ENCODE measurements around the gene TEX13A.
"Not testable (repeated sequence)": the region's sequence is repeated elsewhere in the genome, so short reads cannot be mapped to it uniquely, and the experiment has no call there.

Gene TEX13A

GRCh38 chrX:105220636-105221035, at the start of gene TEX13A:
TSS of gene TEX13A (minus strand) at chrX:105220694. CDS start at chrX:105220397, 297 bp downstream.
- DNase-seq (ENCODE audit: low read depth): no peak

GRCh38 chrX:105269386-105269785, 48.9 kb upstream of the TEX13A start:
- DNase-seq (ENCODE audit: low read depth): no peak

GRCh38 chrX:105267167-105267566, 46.7 kb upstream of the TEX13A start:
- DNase-seq (ENCODE audit: low read depth): no peak

GRCh38 chrX:105266456-105266855, 46.0 kb upstream of the TEX13A start:
- DNase-seq (ENCODE audit: low read depth): no peak

- no peak for DNase-seq (ENCODE audit: low read depth)
Observed at GRCh38 chrX:105265093-105265492, 44.6 kb upstream of the TEX13A start.

GRCh38 chrX:105263801-105264200, 43.3 kb upstream of the TEX13A start:
- DNase-seq (ENCODE audit: low read depth): peak; percentile 22

- DNase-seq (ENCODE audit: low read depth): no peak
Observed at GRCh38 chrX:105263171-105263570, 42.7 kb upstream of the TEX13A start.

GRCh38 chrX:105260291-105261043, 40.0 kb upstream of the TEX13A start:
- DNase-seq (ENCODE audit: low read depth): no peak

GRCh38 chrX:105241056-105241455, 20.6 kb upstream of the TEX13A start:
- DNase-seq (ENCODE audit: low read depth): no peak

- not testable (repeated sequence) for DNase-seq (ENCODE audit: low read depth)
Observed at GRCh38 chrX:105237407-105237806, 16.9 kb upstream of the TEX13A start.

GRCh38 chrX:105229146-105229545, 8.7 kb upstream of the TEX13A start:
- no peak for DNase-seq (ENCODE audit: low read depth)

- no peak for DNase-seq (ENCODE audit: low read depth)
Observed at GRCh38 chrX:105228602-105229001, 8.1 kb upstream of the TEX13A start.

- no peak for DNase-seq (ENCODE audit: low read depth)
Observed at GRCh38 chrX:105226499-105226898, 6.0 kb upstream of the TEX13A start.

GRCh38 chrX:105221374-105221773, 880 bp upstream of the TEX13A start:
- DNase-seq (ENCODE audit: low read depth): no peak

GRCh38 chrX:105219454-105220401, 766 bp downstream of the TEX13A start:
- DNase-seq (ENCODE audit: low read depth): no peak

GRCh38 chrX:105211066-105211575, 9.4 kb downstream of the TEX13A start:
- no peak for DNase-seq (ENCODE audit: low read depth)

GRCh38 chrX:105210258-105210657, 10.2 kb downstream of the TEX13A start:
- no peak for DNase-seq (ENCODE audit: low read depth)

- DNase-seq (ENCODE audit: low read depth): no peak
Observed at GRCh38 chrX:105209406-105209805, 11.1 kb downstream of the TEX13A start.

GRCh38 chrX:105191878-105192277, 28.6 kb downstream of the TEX13A start:
- DNase-seq (ENCODE audit: low read depth): no peak

GRCh38 chrX:105190252-105190853, 30.1 kb downstream of the TEX13A start:
- DNase-seq (ENCODE audit: low read depth): no peak

GRCh38 chrX:105189093-105189492, 31.4 kb downstream of the TEX13A start:
- DNase-seq (ENCODE audit: low read depth): no peak

GRCh38 chrX:105179644-105180043, 40.9 kb downstream of the TEX13A start:
- no peak for DNase-seq (ENCODE audit: low read depth)

Data from fibroblast of the conjunctiva (primary cell).